Measurements from ENCODE around the gene CABLES2. TPM values are rescaled to one million over a fixed set of nuclear protein-coding genes. Genes with fewer than 3 reads are reported as not detected.
A peak's percentile ranks its signal among the peaks of the same experiment; 100 is the strongest.

CABLES2 gene
- total RNA-seq, 2 experiments from 2014 or later = 14.8 to 22.5 TPM

- Histone ChIP-seq H3K36me3 (ENCODE audit: insufficient read depth, low read length) (no peaks in the 10 kb centered on the region), H4K20me1 (ENCODE audit: insufficient read depth, low read length) (no peaks in the 10 kb centered on the region), H3K4me1 (ENCODE audit: insufficient read depth, low read length, poor library complexity, severe bottlenecking) (peaks cover 46% of the 10 kb centered on the region), H2AFZ (ENCODE audit: low read length) (no peak overlapping the region), H3K27ac (ENCODE audit: low read depth, low read length, poor library complexity, severe bottlenecking) (no peak overlapping the region), H3K9me3 (ENCODE audit: low read length) (no peaks in the 10 kb centered on the region), H3K79me2 (ENCODE audit: insufficient read depth, low read depth, low read length) (no peaks in the 10 kb centered on the region), H3K4me3 (ENCODE audit: low read depth, low read length, poor library complexity, severe bottlenecking) (peak overlapping the region; percentile 92), H3K4me2 (ENCODE audit: low read length) (peak overlapping the region; percentile 86), H3K9me2 (ENCODE audit: insufficient read depth, low read length) (no peaks in the 10 kb centered on the region)
- intact Hi-C loops (cut with micrococcal nuclease; ENCODE audit: unreplicated experiment) = loop anchor here (5.0 kb wide), 1 partner anchor 46 kb away; no protein-coding TSS in a partner anchor
- ChIA-PET CTCF (ENCODE audit: unreplicated experiment) (interaction anchor here (0.6 to 1.4 kb wide), 3 partner anchors 14 to 66 kb away, joined by 3 to 5 read pairs (median 4); no protein-coding TSS in a partner anchor), POLR2A (interaction anchor here (0.8 kb wide), 1 partner anchor 68 kb away, joined by 3 read pairs; no protein-coding TSS in a partner anchor)
- no peak for DNase-seq (ENCODE audit: low spot score)
- BruUV-seq (replicated peaks) = no TSS peak
- TF ChIP-seq EZH2phosphoT487 (IDR thresholded peaks at IDR 0.05; ENCODE audit: borderline replicate concordance, low read depth, low read length) (no peak), CTCF (conservative IDR thresholded peaks at IDR 0.05; ENCODE audit: low read length) (no peak)
Measured at GRCh38 chr20:62368392-62368975, 38.6 kb downstream of the CABLES2 start.

- peak overlapping the region; percentile 86 for H3K4me2 ChIP-seq (ENCODE audit: low read length)
- H2AFZ ChIP-seq (ENCODE audit: low read length) = peak overlapping the region; percentile 50; the same call in 1 of the 2 replicates
- H4K20me1 ChIP-seq (ENCODE audit: insufficient read depth, low read length) = no peaks in the 10 kb centered on the region
- TF ChIP-seq CTCF (conservative IDR thresholded peaks at IDR 0.05; ENCODE audit: low read length) = no peak
- no peak for TF ChIP-seq EZH2phosphoT487 (IDR thresholded peaks at IDR 0.05; ENCODE audit: borderline replicate concordance, low read depth, low read length)
- no peaks in the 10 kb centered on the region for H3K9me3 ChIP-seq (ENCODE audit: low read length)
- H3K36me3 ChIP-seq (ENCODE audit: insufficient read depth, low read length) = no peaks in the 10 kb centered on the region
- H3K27ac ChIP-seq (ENCODE audit: low read depth, low read length, poor library complexity, severe bottlenecking) = peak overlapping the region; percentile 47
- peak overlapping the region; percentile 92 for H3K4me3 ChIP-seq (ENCODE audit: low read depth, low read length, poor library complexity, severe bottlenecking)
- ChIA-PET POLR2A (interaction anchor here (0.6 to 0.7 kb wide), 2 partner anchors 17 to 66 kb away, joined by 3 read pairs; no protein-coding TSS in a partner anchor), CTCF (ENCODE audit: unreplicated experiment) (interaction anchor here (0.6 to 1.4 kb wide), 3 partner anchors 15 to 66 kb away, joined by 3 to 5 read pairs (median 4); no protein-coding TSS in a partner anchor)
- intact Hi-C loops (cut with micrococcal nuclease; ENCODE audit: unreplicated experiment) = loop anchor here (1.0 to 5.0 kb wide), 3 partner anchors 29 to 66 kb away; partner anchors contain the start of gene ADRM1
- H3K4me1 ChIP-seq (ENCODE audit: insufficient read depth, low read length, poor library complexity, severe bottlenecking) = peaks cover 52% of the 10 kb centered on the region
- H3K9me2 ChIP-seq (ENCODE audit: insufficient read depth, low read length) = no peaks in the 10 kb centered on the region
- BruUV-seq (replicated peaks) = no TSS peak
- DNase-seq (ENCODE audit: low spot score) = peak; percentile 66
- H3K79me2 ChIP-seq (ENCODE audit: insufficient read depth, low read depth, low read length) = no peaks in the 10 kb centered on the region
Measured at GRCh38 chr20:62367633-62368391, 39.3 kb downstream of the CABLES2 start.

Data from OCI-LY7 (cell line).